Breast epithelium (tissue), 3 donors: ENCODE measurements around the gene CROCC2.

Experiments
- CTCF ChIP-seq, 3 donors: fragments of 450-650 bp; IDR thresholded peaks; one replicate each; pipeline ENCODE4 v1.5.1; 2016 to 2017; ENCODE audit warnings: antibody characterized with exemption in 3 of 3, mild to moderate bottlenecking in 3 of 3, moderate library complexity in 3 of 3
- POLR2A ChIP-seq: fragments of 450-650 bp; IDR thresholded peaks from one replicate; pipeline ENCODE4 v1.6.1; 2016; ENCODE audit warnings: antibody characterized with exemption, mild to moderate bottlenecking, moderate library complexity

DNA sequence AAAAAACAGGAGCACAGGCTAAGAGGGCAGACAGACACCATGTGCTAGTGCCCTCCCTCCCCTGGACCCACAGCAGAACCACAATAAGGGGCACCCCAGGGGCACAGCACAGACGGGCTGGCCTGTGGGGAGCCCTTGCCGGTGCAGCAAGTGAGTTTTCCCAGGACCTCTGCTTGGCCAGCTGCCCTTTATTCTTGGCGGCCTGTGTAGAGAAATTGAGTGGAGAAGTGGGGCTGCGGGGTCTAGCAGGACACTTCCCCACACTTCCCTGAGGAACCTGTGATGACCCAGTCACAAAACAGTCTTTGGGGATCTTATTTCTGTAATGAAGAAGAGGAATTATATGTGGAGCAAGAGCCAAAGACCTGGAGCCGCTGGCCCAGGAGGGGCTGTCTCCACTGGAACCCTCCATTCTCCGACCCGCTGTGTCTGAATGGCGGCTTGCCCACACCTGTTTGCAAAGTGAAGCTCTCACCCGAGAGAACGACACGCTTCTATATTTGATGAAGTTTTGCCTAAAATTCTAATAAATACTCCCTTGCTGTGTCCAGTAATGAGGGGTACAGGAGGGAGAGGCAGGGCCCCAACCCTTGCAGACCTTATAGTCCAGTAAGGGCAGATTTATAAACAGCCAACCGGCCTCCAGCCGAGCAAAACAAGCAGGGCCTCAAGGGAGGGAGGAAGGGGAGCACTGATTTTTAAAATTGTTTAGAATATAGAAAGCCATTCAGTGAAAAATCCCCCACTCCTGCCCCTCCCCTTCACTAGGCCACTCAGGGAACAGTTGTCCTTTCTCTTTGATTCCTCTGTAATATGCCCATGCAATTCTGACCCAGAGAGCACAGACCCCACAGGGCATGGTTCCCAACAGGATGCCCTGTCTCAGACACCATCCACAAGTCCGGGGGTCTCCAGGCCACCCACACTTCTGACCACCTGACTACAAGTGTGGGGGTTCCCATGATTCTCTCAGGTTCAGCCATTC lies 47.6 kb downstream of the CROCC2 start:
- TF ChIP-seq CTCF (IDR thresholded peaks at IDR 0.05) (no peak), POLR2A (no peak)
